HepG2 (cell line): ENCODE data around the gene LAMA5. TPM values are rescaled to one million over a fixed set of nuclear protein-coding genes. Genes with fewer than 3 reads are reported as not detected.

Source experiments
- CCAR2 ChIP-seq: fragments of 200-400 bp; formaldehyde crosslinking; optimal IDR thresholded peaks from 2 replicates; pipeline ENCODE3; 2018; ENCODE audit warnings: low read depth, mild to moderate bottlenecking, low read length, moderate library complexity
- EHMT2 ChIP-seq: fragments of 200-600 bp; sonication (generic); IDR thresholded peaks from 2 replicates; pipeline ENCODE4 v1.7.0; 2017; ENCODE audit warnings: antibody characterized with exemption, low read depth, low read length, borderline replicate concordance
- FOXO4 ChIP-seq: sonication (generic); formaldehyde crosslinking; conservative IDR thresholded peaks from 2 replicates; pipeline ENCODE4 v1.8.1; 2023; ENCODE audit warnings: missing genetic modification reagents
- HNF4G ChIP-seq, 2 experiments: sonication (generic) in 1 of 2; formaldehyde crosslinking in 1 of 2; IDR thresholded peaks; 2 replicates each; pipeline versions ENCODE4 v1.4.0 to v1.6.1; 2011 to 2020; ENCODE audit warnings: borderline replicate concordance in 2 of 2, low read depth in 2 of 2, mild to moderate bottlenecking in 2 of 2, low read length in 1 of 2, missing genetic modification reagents in 1 of 2, moderate library complexity in 1 of 2
- JDP2 ChIP-seq: sonication (generic); formaldehyde crosslinking; IDR thresholded peaks from 2 replicates; pipeline ENCODE4 v1.8.1; 2022; ENCODE audit warnings: missing genetic modification reagents, borderline replicate concordance
- MEIS1 ChIP-seq: sonication (generic); formaldehyde crosslinking; IDR thresholded peaks from 2 replicates; pipeline ENCODE4 v1.9.0; 2021; ENCODE audit warnings: mild to moderate bottlenecking, missing genetic modification reagents, moderate library complexity, borderline replicate concordance
- NFIC ChIP-seq: IDR thresholded peaks from 2 replicates; pipeline ENCODE4 v1.6.1; 2012; ENCODE audit warnings: mild to moderate bottlenecking, low read length, inconsistent platforms
- PHF20 ChIP-seq: sonication (generic); formaldehyde crosslinking; IDR thresholded peaks from 2 replicates; pipeline ENCODE4 v1.5.0; 2020; ENCODE audit warnings: mild to moderate bottlenecking, missing genetic modification reagents
- SIN3B ChIP-seq: fragments of 150-350 bp; IDR thresholded peaks from 2 replicates; pipeline ENCODE4 v1.6.1; 2014; ENCODE audit warnings: low read length
- SMC3 ChIP-seq: IDR thresholded peaks from 2 replicates; pipeline ENCODE4 v1.6.1; 2011; ENCODE audit warnings: low read length, improper control_type of control experiment
- SRF ChIP-seq: IDR thresholded peaks from 2 replicates; pipeline ENCODE4 v1.6.1; 2011; ENCODE audit warnings: mild to moderate bottlenecking, low read depth, low read length, moderate library complexity
- STAT5B ChIP-seq: sonication (generic); formaldehyde crosslinking; IDR thresholded peaks from 2 replicates; pipeline ENCODE4 v1.4.0; 2020; ENCODE audit warnings: missing genetic modification reagents
- TBX2 ChIP-seq: sonication (generic); formaldehyde crosslinking; IDR thresholded peaks from 2 replicates; pipeline ENCODE4 v1.5.0; 2020; ENCODE audit warnings: missing genetic modification reagents, mild to moderate bottlenecking, borderline replicate concordance
- TEAD2 ChIP-seq: sonication (generic); formaldehyde crosslinking; IDR thresholded peaks from 2 replicates; pipeline ENCODE4 v1.9.0; 2021; ENCODE audit warnings: missing genetic modification reagents
- XBP1 ChIP-seq: sonication (generic); formaldehyde crosslinking; IDR thresholded peaks from 2 replicates; pipeline ENCODE4 v1.5.0; 2020; ENCODE audit warnings: missing genetic modification reagents
- ZNF20 ChIP-seq: sonication (generic); formaldehyde crosslinking; IDR thresholded peaks from 2 replicates; pipeline ENCODE4 v1.4.0; 2020; ENCODE audit warnings: mild to moderate bottlenecking, moderate library complexity, missing genetic modification reagents
- ZNF207 ChIP-seq: fragments of 450-650 bp; IDR thresholded peaks from 2 replicates; pipeline ENCODE4 v1.6.1; 2016; ENCODE audit warnings: antibody characterized with exemption, borderline replicate concordance
- ZNF235 ChIP-seq: sonication (generic); formaldehyde crosslinking; IDR thresholded peaks from 2 replicates; pipeline ENCODE4 v1.8.1; 2023; ENCODE audit warnings: mild to moderate bottlenecking, missing genetic modification reagents, borderline replicate concordance
- ZNF33A ChIP-seq: sonication (generic); formaldehyde crosslinking; IDR thresholded peaks from 2 replicates; pipeline ENCODE4 v1.5.1; 2020; ENCODE audit warnings: missing genetic modification reagents, mild to moderate bottlenecking, moderate library complexity, borderline replicate concordance
- ZNF678 ChIP-seq: sonication (generic); formaldehyde crosslinking; IDR thresholded peaks from 2 replicates; pipeline ENCODE4 v1.4.0; 2020; ENCODE audit warnings: mild to moderate bottlenecking, missing genetic modification reagents
- ZNF770 ChIP-seq: sonication (generic); formaldehyde crosslinking; IDR thresholded peaks from 2 replicates; pipeline ENCODE4 v1.5.0; 2020; ENCODE audit warnings: mild to moderate bottlenecking, missing genetic modification reagents
- polyA plus RNA-seq, 8 experiments: library from polyadenylated mRNA; depleted of rRNA in 3 of 8; stranded (reverse) in 7 of 8; unstranded in 1 of 8; fragments of >200 nt; fragmentation: Illumina TruSeq in 4 of 8; extraction: Trizol in 4 of 8; gene quantifications; 2 replicates each; pipeline versions ENCODE4 v1.2.1 to v1.2.3, GENCODE V29; 2011 to 2016; ENCODE audit warnings: low read depth in 4 of 8, missing spikeins in 1 of 8, mixed read lengths in 1 of 8; ENCODE audit not compliant: insufficient read depth in 1 of 8
- total RNA-seq, 5 experiments: library from RNA; depleted of rRNA; stranded (reverse); fragments of >200 nt; fragmentation: Illumina TruSeq; extraction: Trizol; gene quantifications; 2 replicates each; pipeline ENCODE4 v1.2.3, GENCODE V29; 2016; ENCODE audit warnings: low read depth in 1 of 5
- TF ChIP-seq, protein P1 (sequence below): sonication (generic); formaldehyde crosslinking; IDR thresholded peaks from 2 replicates; pipeline ENCODE4 v1.5.0; 2020; ENCODE audit warnings: missing genetic modification reagents
- TF ChIP-seq, protein P2 (sequence below): sonication (generic); formaldehyde crosslinking; IDR thresholded peaks from 2 replicates; pipeline ENCODE4 v1.8.1; 2023; ENCODE audit warnings: mild to moderate bottlenecking, inconsistent platforms, moderate library complexity, missing genetic modification reagents, borderline replicate concordance

LAMA5 gene
- total and polyA plus RNA-seq, 2 of the 13 experiments (the other 11 are each of a cell fraction or from before 2014, with no cell fraction given): 21.0 to 44.7 TPM

- TF ChIP-seq ZNF770 (CRISPR knock-in tag) (peak; percentile 90), EHMT2 (no peak), ZNF20 (CRISPR knock-in tag) (no peak), ZNF235 (CRISPR knock-in tag) (peak; percentile 82; the same call in 1 of the 2 replicates), NFIC (no peak), CCAR2 (no peak), STAT5B (CRISPR knock-in tag) (peak; percentile 14; the same call in 1 of the 2 replicates), JDP2 (CRISPR knock-in tag) (no peak), MEIS1 (CRISPR knock-in tag) (peak; percentile 91), SRF (no peak), TBX2 (CRISPR knock-in tag) (peak; percentile 82), ZNF207 (no peak), ZNF33A (0 out of 2 replicates have a peak, but pooled peaks have one; percentile 78), XBP1 (peak; percentile 17; the same call in 1 of the 2 replicates), SMC3 (peak; percentile 73; the same call in 1 of the 2 replicates), ZNF678 (CRISPR knock-in tag) (peak; percentile 50), FOXO4 (CRISPR knock-in tag) (no peak), HNF4G (IDR thresholded peaks at IDR 0.05; ENCODE audit: borderline replicate concordance, low read depth, low read length) (no peak), HNF4G (CRISPR knock-in tag; IDR thresholded peaks at IDR 0.05; ENCODE audit: borderline replicate concordance, low read depth) (no peak; the same call in 1 of the 2 replicates), SIN3B (no peak), PHF20 (CRISPR knock-in tag) (peak; percentile 75), TEAD2 (CRISPR knock-in tag) (peak; percentile 83; the same call in 1 of the 2 replicates)
- TF ChIP-seq, protein P1, sequence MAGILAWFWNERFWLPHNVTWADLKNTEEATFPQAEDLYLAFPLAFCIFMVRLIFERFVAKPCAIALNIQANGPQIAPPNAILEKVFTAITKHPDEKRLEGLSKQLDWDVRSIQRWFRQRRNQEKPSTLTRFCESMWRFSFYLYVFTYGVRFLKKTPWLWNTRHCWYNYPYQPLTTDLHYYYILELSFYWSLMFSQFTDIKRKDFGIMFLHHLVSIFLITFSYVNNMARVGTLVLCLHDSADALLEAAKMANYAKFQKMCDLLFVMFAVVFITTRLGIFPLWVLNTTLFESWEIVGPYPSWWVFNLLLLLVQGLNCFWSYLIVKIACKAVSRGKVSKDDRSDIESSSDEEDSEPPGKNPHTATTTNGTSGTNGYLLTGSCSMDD (CRISPR knock-in tag): peak; percentile 50; the same call in 1 of the 2 replicates
- TF ChIP-seq, protein P2, sequence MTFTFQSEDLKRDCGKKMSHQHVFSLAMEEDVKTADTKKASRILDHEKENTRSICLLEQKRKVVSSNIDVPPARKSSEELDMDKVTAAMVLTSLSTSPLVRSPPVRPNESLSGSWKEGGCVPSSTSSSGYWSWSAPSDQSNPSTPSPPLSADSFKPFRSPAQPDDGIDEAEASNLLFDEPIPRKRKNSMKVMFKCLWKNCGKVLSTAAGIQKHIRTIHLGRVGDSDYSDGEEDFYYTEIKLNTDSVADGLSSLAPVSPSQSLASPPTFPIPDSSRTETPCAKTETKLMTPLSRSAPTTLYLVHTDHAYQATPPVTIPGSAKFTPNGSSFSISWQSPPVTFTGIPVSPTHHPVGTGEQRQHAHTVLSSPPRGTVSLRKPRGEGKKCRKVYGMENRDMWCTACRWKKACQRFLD (CRISPR knock-in tag): no peak; the same call in 1 of the 2 replicates
Measured at GRCh38 chr20:62376112-62377063, 9.3 kb upstream of the LAMA5 start (continued).
